Liver (tissue), 9 donors: ENCODE measurements around the gene MCM6. TPM values are rescaled to one million over a fixed set of nuclear protein-coding genes. Genes with fewer than 3 reads are reported as not detected.

Experiments used
- DNase-seq: peaks from one replicate; pipeline ENCODE4 v3.0.0-alpha.2; 2017; ENCODE audit warnings: low spot score
- H3K27ac ChIP-seq, 2 donors: one replicate each; pipeline ENCODE4 v1.7.0; 2013; ENCODE audit warnings: inconsistent platforms in 2 of 2, low read length in 2 of 2, control low read depth in 1 of 2, low read depth in 1 of 2, mild to moderate bottlenecking in 1 of 2
- H3K27me3 ChIP-seq, 4 donors: one replicate each; pipeline versions ENCODE4 v1.6.1 to v1.7.0; 2013; ENCODE audit warnings: low read length in 3 of 4, inconsistent platforms in 1 of 4, mild to moderate bottlenecking in 1 of 4, moderate library complexity in 1 of 4; ENCODE audit not compliant: control insufficient read depth in 4 of 4, insufficient read depth in 4 of 4
- H3K36me3 ChIP-seq, 4 donors: one replicate each; pipeline versions ENCODE4 v1.6.1 to v1.7.0; 2013; ENCODE audit warnings: low read length in 3 of 4, mild to moderate bottlenecking in 3 of 4, low read depth in 1 of 4, moderate library complexity in 1 of 4; ENCODE audit not compliant: control insufficient read depth in 4 of 4, insufficient read depth in 3 of 4
- H3K4me1 ChIP-seq, 4 donors: one replicate each; pipeline versions ENCODE4 v1.6.1 to v1.7.0; 2013; ENCODE audit warnings: low read length in 3 of 4, mild to moderate bottlenecking in 3 of 4, moderate library complexity in 1 of 4; ENCODE audit not compliant: control insufficient read depth in 4 of 4, insufficient read depth in 4 of 4
- H3K4me3 ChIP-seq, 3 donors: one replicate each; pipeline versions ENCODE4 v1.6.1 to v1.7.0; 2013; ENCODE audit warnings: low read length in 3 of 3, control low read depth in 1 of 3, low read depth in 1 of 3, mild to moderate bottlenecking in 1 of 3
- H3K9ac ChIP-seq, 2 donors: one replicate each; pipeline ENCODE4 v1.7.0; 2013; ENCODE audit warnings: low read length in 2 of 2, mild to moderate bottlenecking in 2 of 2, moderate library complexity in 2 of 2, control low read depth in 1 of 2, low read depth in 1 of 2
- H3K9me3 ChIP-seq, 4 donors: one replicate each; pipeline versions ENCODE4 v1.6.1 to v1.7.0; 2013; ENCODE audit warnings: low read length in 3 of 4; ENCODE audit not compliant: control insufficient read depth in 4 of 4
- CTCF ChIP-seq: fragments of 150-350 bp; IDR thresholded peaks from 2 replicates; pipeline ENCODE4 v1.5.1; 2017; ENCODE audit warnings: improper control_type of control experiment, low read depth, low read length; ENCODE audit not compliant: missing input control
- EGR1 ChIP-seq, 2 donors: IDR thresholded peaks; 2 replicates each; pipeline ENCODE4 v1.6.1; 2016 to 2018; ENCODE audit warnings: antibody characterized with exemption in 2 of 2, low read depth in 2 of 2
- FOXA1 ChIP-seq: IDR thresholded peaks from 2 replicates; pipeline ENCODE4 v1.6.1; 2016; ENCODE audit warnings: antibody characterized with exemption
- GABPA ChIP-seq, 2 donors: IDR thresholded peaks in 1 of 2; conservative IDR thresholded peaks in 1 of 2; 2 replicates each; pipeline ENCODE4 v1.6.1; 2016; ENCODE audit warnings: antibody characterized with exemption in 2 of 2, mild to moderate bottlenecking in 1 of 2, moderate library complexity in 1 of 2
- HNF4A ChIP-seq, 2 donors: conservative IDR thresholded peaks; 2 replicates each; pipeline ENCODE4 v1.6.1; 2016; ENCODE audit warnings: antibody characterized with exemption in 2 of 2, mild to moderate bottlenecking in 2 of 2
- REST ChIP-seq: IDR thresholded peaks from 2 replicates; pipeline ENCODE4 v1.6.1; 2016; ENCODE audit warnings: antibody characterized with exemption, mild to moderate bottlenecking
- RXRA ChIP-seq, 2 donors: IDR thresholded peaks; 2 replicates each; pipeline ENCODE4 v1.6.1; 2017 to 2018; ENCODE audit warnings: antibody characterized with exemption in 2 of 2, mild to moderate bottlenecking in 1 of 2
- SP1 ChIP-seq: IDR thresholded peaks from 2 replicates; pipeline ENCODE4 v1.6.1; 2018; ENCODE audit warnings: antibody characterized with exemption, mild to moderate bottlenecking
- TAF1 ChIP-seq: conservative IDR thresholded peaks from 2 replicates; pipeline ENCODE4 v1.6.1; 2016; ENCODE audit warnings: antibody characterized with exemption, mild to moderate bottlenecking
- YY1 ChIP-seq: IDR thresholded peaks from 2 replicates; pipeline ENCODE4 v1.6.1; 2016; ENCODE audit warnings: antibody characterized with exemption, mild to moderate bottlenecking
- WGBS: extraction: QIAGEN DNeasy Blood & Tissue Kit; methylation state at CpG from one replicate; pipeline ENCODE4 v1.1.7; 2013; 5-methylcytosine and 5-hydroxymethylcytosine counted together
- polyA plus RNA-seq, 2 donors: library from polyadenylated mRNA; stranded (reverse) in 1 of 2; unstranded in 1 of 2; fragments of 200-250 nt in 1 of 2; fragments of >200 nt in 1 of 2; fragmentation: Nextera tagmentation in 1 of 2; extraction: Ambion mirVana in 1 of 2; gene quantifications; one replicate each; pipeline versions ENCODE4 v1.2.1 to v1.2.3, GENCODE V29; 2013 to 2015
- total RNA-seq, 2 donors: library from RNA; depleted of rRNA; stranded (reverse); fragments of >200 nt; gene quantifications; one replicate each; pipeline ENCODE4 v1.2.3, GENCODE V29; 2014
- TF ChIP-seq, protein P1 (sequence below): IDR thresholded peaks from 2 replicates; pipeline ENCODE4 v1.6.1; 2016; ENCODE audit warnings: antibody characterized with exemption
- TF ChIP-seq, protein P2 (sequence below): IDR thresholded peaks from 2 replicates; pipeline ENCODE4 v1.6.1; 2016; ENCODE audit warnings: antibody characterized with exemption
- TF ChIP-seq, protein P3 (sequence below): IDR thresholded peaks from 2 replicates; pipeline ENCODE4 v1.6.1; 2016; ENCODE audit warnings: antibody characterized with exemption
- donor health status: healthy.
- donor health status: healthy.
- donor health status: healthy.
- donor health status: healthy.
- donor health status: healthy.

MCM6 gene
- total and polyA plus RNA-seq, 4 donors = 1.8 to 35.7 (median 2.8) TPM

GRCh38 chr2:135840601-135841000, 35.6 kb downstream of the MCM6 start:
- no peak overlapping the region for H3K9ac ChIP-seq
- no peaks in the 10 kb centered on the region for H3K9me3 ChIP-seq
- no peak overlapping the region for H3K4me3 ChIP-seq
- 71% methylated on average over 2 of the region's 2 CpGs for WGBS
- DNase-seq = no peak
- no peaks in the 10 kb centered on the region for H3K4me1 ChIP-seq
- peaks cover 0 to 9% (median 5%) of the 10 kb centered on the region in 4 donors for H3K36me3 ChIP-seq
- no peaks in the 10 kb centered on the region for H3K27me3 ChIP-seq
- no peak for TF ChIP-seq REST
- TF ChIP-seq YY1 = no peak
- TF ChIP-seq SP1 = no peak
- no peak for TF ChIP-seq HNF4A (conservative IDR thresholded peaks at IDR 0.05)
- no peak for TF ChIP-seq TAF1
- no peak for TF ChIP-seq FOXA1
- no peak for TF ChIP-seq CTCF
- TF ChIP-seq EGR1 (IDR thresholded peaks at IDR 0.05; ENCODE audit: low read depth in 2 of 2) = no peak
- no peak for TF ChIP-seq GABPA (IDR thresholded peaks at IDR 0.05 in 1 of 2, conservative IDR thresholded peaks at IDR 0.05 in 1 of 2)
- no peak for TF ChIP-seq RXRA (IDR thresholded peaks at IDR 0.05)
- TF ChIP-seq, protein P1, sequence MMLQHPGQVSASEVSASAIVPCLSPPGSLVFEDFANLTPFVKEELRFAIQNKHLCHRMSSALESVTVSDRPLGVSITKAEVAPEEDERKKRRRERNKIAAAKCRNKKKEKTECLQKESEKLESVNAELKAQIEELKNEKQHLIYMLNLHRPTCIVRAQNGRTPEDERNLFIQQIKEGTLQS = no peak
- H3K27ac ChIP-seq = no peak overlapping the region

DNA sequence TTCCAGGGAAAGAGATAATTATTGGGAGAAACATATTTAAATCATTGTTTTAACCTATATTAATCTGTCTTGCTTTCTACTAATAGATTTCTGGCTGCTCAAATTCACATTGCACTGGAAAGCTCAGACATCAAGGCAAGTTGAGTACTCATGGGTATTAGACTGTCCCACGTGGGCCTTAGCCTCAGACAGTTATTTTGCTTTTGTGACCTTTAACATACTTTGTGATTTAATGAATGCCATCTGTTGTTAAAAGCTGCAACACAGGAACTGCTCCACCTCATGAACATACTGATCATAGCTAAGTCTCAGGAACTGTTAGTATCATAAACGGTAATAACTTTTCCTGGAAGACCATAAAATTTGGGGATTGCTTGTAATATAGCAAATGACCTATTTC, 36.5 kb downstream of the MCM6 start:
- H3K4me3 ChIP-seq = no peak overlapping the region
- H3K4me1 ChIP-seq = no peaks in the 10 kb centered on the region
- no peaks in the 10 kb centered on the region for H3K27me3 ChIP-seq
- no peak overlapping the region for H3K9ac ChIP-seq
- H3K9me3 ChIP-seq = no peaks in the 10 kb centered on the region
- WGBS = 63% methylated on average over 2 of the region's 2 CpGs
- H3K36me3 ChIP-seq = peaks cover 0 to 4% (median 1%) of the 10 kb centered on the region in 4 donors
- H3K27ac ChIP-seq = no peak overlapping the region
- DNase-seq = no peak
- TF ChIP-seq, protein P2, sequence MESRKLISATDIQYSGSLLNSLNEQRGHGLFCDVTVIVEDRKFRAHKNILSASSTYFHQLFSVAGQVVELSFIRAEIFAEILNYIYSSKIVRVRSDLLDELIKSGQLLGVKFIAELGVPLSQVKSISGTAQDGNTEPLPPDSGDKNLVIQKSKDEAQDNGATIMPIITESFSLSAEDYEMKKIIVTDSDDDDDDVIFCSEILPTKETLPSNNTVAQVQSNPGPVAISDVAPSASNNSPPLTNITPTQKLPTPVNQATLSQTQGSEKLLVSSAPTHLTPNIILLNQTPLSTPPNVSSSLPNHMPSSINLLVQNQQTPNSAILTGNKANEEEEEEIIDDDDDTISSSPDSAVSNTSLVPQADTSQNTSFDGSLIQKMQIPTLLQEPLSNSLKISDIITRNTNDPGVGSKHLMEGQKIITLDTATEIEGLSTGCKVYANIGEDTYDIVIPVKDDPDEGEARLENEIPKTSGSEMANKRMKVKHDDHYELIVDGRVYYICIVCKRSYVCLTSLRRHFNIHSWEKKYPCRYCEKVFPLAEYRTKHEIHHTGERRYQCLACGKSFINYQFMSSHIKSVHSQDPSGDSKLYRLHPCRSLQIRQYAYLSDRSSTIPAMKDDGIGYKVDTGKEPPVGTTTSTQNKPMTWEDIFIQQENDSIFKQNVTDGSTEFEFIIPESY = no peak
- TF ChIP-seq, protein P3, sequence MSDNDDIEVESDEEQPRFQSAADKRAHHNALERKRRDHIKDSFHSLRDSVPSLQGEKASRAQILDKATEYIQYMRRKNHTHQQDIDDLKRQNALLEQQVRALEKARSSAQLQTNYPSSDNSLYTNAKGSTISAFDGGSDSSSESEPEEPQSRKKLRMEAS = no peak
- no peak for TF ChIP-seq FOXA1
